IMR-90 (cell line): ENCODE data around the gene MLLT1. TPM values are rescaled to one million over a fixed set of nuclear protein-coding genes. Genes with fewer than 3 reads are reported as not detected.

Experiments used
- ATAC-seq: fragments of 200-7000 bp; cut with Tn5 transposase; 2 replicates; pipeline ENCODE4 v1.9.1; 2020; ENCODE audit warnings: low read depth, mild to moderate bottlenecking, moderate library complexity
- BruUV-seq: library from RNA; stranded (reverse); fragments of 400-500 nt; replicated peaks from 2 replicates; lab custom pipeline; 2021; lab: Mats Ljungman, UMichigan
- CTCF ChIA-PET: fragments of 300-600 bp; formaldehyde crosslinking; extraction: SDS; loops from one replicate; lab custom pipeline; 2021; ENCODE audit warnings: antibody characterized with exemption; lab: Yijun Ruan, JAX
- POLR2A ChIA-PET: fragments of 300-600 bp; sonication (Branson Sonifier 250); formaldehyde crosslinking; loops from one replicate; lab custom pipeline; 2022; ENCODE audit warnings: antibody characterized with exemption; ENCODE audit not compliant: unreplicated experiment; lab: Charles Lee
- DNase-seq: peaks from one replicate; pipeline ENCODE4 v3.0.0; 2013
- H2AFZ ChIP-seq: replicated peaks from 2 replicates; pipeline ENCODE3; 2013; ENCODE audit warnings: low read length, mild to moderate bottlenecking; ENCODE audit not compliant: poor library complexity
- H2AK5ac ChIP-seq: 2 replicates; pipeline ENCODE4 v1.6.1; 2013; ENCODE audit warnings: low read depth, low read length, inconsistent platforms
- H2AK9ac ChIP-seq: replicated peaks from 2 replicates; pipeline ENCODE3; 2013; ENCODE audit warnings: mild to moderate bottlenecking, low read depth, low read length, moderate library complexity; ENCODE audit not compliant: poor library complexity
- H2BK120ac ChIP-seq: 2 replicates; pipeline ENCODE4 v1.6.1; 2013; ENCODE audit warnings: low read depth, low read length, inconsistent platforms
- H2BK15ac ChIP-seq: 3 replicates; pipeline ENCODE4 v1.6.1; 2013; ENCODE audit warnings: low read depth, low read length, inconsistent platforms
- H2BK20ac ChIP-seq: 2 replicates; pipeline ENCODE4 v1.6.1; 2013; ENCODE audit warnings: low read depth, mild to moderate bottlenecking, inconsistent platforms, low read length, moderate library complexity
- H2BK5ac ChIP-seq: 2 replicates; pipeline ENCODE4 v1.6.1; 2013; ENCODE audit warnings: mild to moderate bottlenecking, low read depth, low read length, inconsistent platforms; ENCODE audit not compliant: poor library complexity, severe bottlenecking
- H3K14ac ChIP-seq: replicated peaks from 2 replicates; pipeline ENCODE4 v1.6.1; 2013; ENCODE audit warnings: low read depth, low read length, inconsistent platforms
- H3K18ac ChIP-seq: 2 replicates; pipeline ENCODE4 v1.6.1; 2013; ENCODE audit warnings: low read depth, low read length, control low read depth
- H3K23ac ChIP-seq: 2 replicates; pipeline ENCODE4 v1.6.1; 2013; ENCODE audit warnings: low read depth, low read length, inconsistent platforms
- H3K27ac ChIP-seq: 2 replicates; pipeline ENCODE4 v1.5.1; 2013; ENCODE audit warnings: mild to moderate bottlenecking, control low read depth, low read length; ENCODE audit not compliant: insufficient read depth
- H3K27me3 ChIP-seq: 2 replicates; pipeline ENCODE4 v1.6.1; 2013; ENCODE audit warnings: low read length; ENCODE audit not compliant: control insufficient read depth, insufficient read depth
- H3K36me3 ChIP-seq: 2 replicates; pipeline ENCODE4 v1.6.1; 2013; ENCODE audit warnings: low read length, mixed read lengths; ENCODE audit not compliant: control insufficient read depth, insufficient read depth
- H3K4ac ChIP-seq: 2 replicates; pipeline ENCODE4 v1.6.1; 2013; ENCODE audit warnings: low read depth, low read length, inconsistent platforms
- H3K4me1 ChIP-seq: 2 replicates; pipeline ENCODE4 v1.6.1; 2013; ENCODE audit warnings: low read length, mixed read lengths; ENCODE audit not compliant: control insufficient read depth, insufficient read depth
- H3K4me2 ChIP-seq: 2 replicates; pipeline ENCODE4 v1.6.1; 2013; ENCODE audit warnings: low read depth, mild to moderate bottlenecking, control low read depth, low read length, moderate library complexity
- H3K4me3 ChIP-seq: 2 replicates; pipeline ENCODE4 v1.5.1; 2013; ENCODE audit warnings: low read depth, mild to moderate bottlenecking, control low read depth, low read length, moderate library complexity; ENCODE audit not compliant: insufficient read depth
- H3K56ac ChIP-seq: 2 replicates; pipeline ENCODE4 v1.6.1; 2013; ENCODE audit warnings: low read length, inconsistent platforms; ENCODE audit not compliant: insufficient read depth; ENCODE audit errors: extremely low read depth
- H3K79me1 ChIP-seq, 2 experiments: 2 replicates each; pipeline ENCODE4 v1.6.1; 2013; ENCODE audit warnings: low read length in 2 of 2, inconsistent platforms in 1 of 2, low read depth in 1 of 2
- H3K9ac ChIP-seq: 2 replicates; pipeline ENCODE4 v1.6.1; 2013; ENCODE audit warnings: low read depth, low read length, control low read depth
- H3K9me1 ChIP-seq: 2 replicates; pipeline ENCODE4 v1.6.1; 2013; ENCODE audit warnings: low read length, inconsistent platforms; ENCODE audit not compliant: insufficient read depth
- H3K9me3 ChIP-seq: 2 replicates; pipeline ENCODE4 v1.6.1; 2013; ENCODE audit warnings: low read length; ENCODE audit not compliant: control insufficient read depth, insufficient read depth
- H4K20me1 ChIP-seq: 2 replicates; pipeline ENCODE4 v1.6.1; 2013; ENCODE audit warnings: low read length, inconsistent platforms; ENCODE audit not compliant: insufficient read depth
- H4K5ac ChIP-seq: 2 replicates; pipeline ENCODE4 v1.6.1; 2013; ENCODE audit warnings: mild to moderate bottlenecking, low read depth, low read length, control low read depth
- H4K8ac ChIP-seq, 2 experiments: 2 replicates each; pipeline ENCODE4 v1.6.1; 2013; ENCODE audit warnings: low read depth in 2 of 2, low read length in 2 of 2, control low read depth in 1 of 2, inconsistent platforms in 1 of 2
- H4K91ac ChIP-seq: 2 replicates; pipeline ENCODE4 v1.6.1; 2013; ENCODE audit warnings: low read depth, low read length, inconsistent platforms; ENCODE audit not compliant: insufficient read depth
- BHLHE40 ChIP-seq: fragments of 150-350 bp; IDR thresholded peaks from 2 replicates; pipeline ENCODE4 v1.6.1; 2016; ENCODE audit warnings: mild to moderate bottlenecking, low read depth, low read length
- CTCF ChIP-seq: conservative IDR thresholded peaks from 2 replicates; pipeline ENCODE4 v1.5.1; 2012; ENCODE audit warnings: mild to moderate bottlenecking, low read depth, low read length, improper control_type of control experiment
- ELK1 ChIP-seq: fragments of 150-350 bp; IDR thresholded peaks from 2 replicates; pipeline ENCODE4 v1.6.1; 2016; ENCODE audit warnings: low read depth, mild to moderate bottlenecking, low read length, moderate library complexity, borderline replicate concordance
- FOS ChIP-seq: fragments of 150-350 bp; IDR thresholded peaks from 2 replicates; pipeline ENCODE4 v1.6.1; 2016; ENCODE audit warnings: low read depth, low read length
- MAFK ChIP-seq: IDR thresholded peaks from 2 replicates; pipeline ENCODE4 v1.6.1; 2012; ENCODE audit warnings: low read depth, low read length, improper control_type of control experiment
- MAZ ChIP-seq: IDR thresholded peaks from 2 replicates; pipeline ENCODE4 v1.6.1; 2012; ENCODE audit warnings: low read depth, mild to moderate bottlenecking, low read length, improper control_type of control experiment, moderate library complexity, borderline replicate concordance
- MXI1 ChIP-seq: IDR thresholded peaks from 2 replicates; pipeline ENCODE4 v1.6.1; 2012; ENCODE audit warnings: low read depth, mild to moderate bottlenecking, low read length, moderate library complexity, borderline replicate concordance
- NFE2L2 ChIP-seq: fragments of 150-350 bp; IDR thresholded peaks from 2 replicates; pipeline ENCODE4 v1.6.1; 2016; ENCODE audit warnings: low read depth, mild to moderate bottlenecking, low read length
- POLR2A ChIP-seq: IDR thresholded peaks from 2 replicates; pipeline ENCODE4 v1.6.1; 2012; ENCODE audit warnings: mild to moderate bottlenecking, low read depth, low read length
- RCOR1 ChIP-seq: IDR thresholded peaks from 2 replicates; pipeline ENCODE4 v1.6.1; 2012; ENCODE audit warnings: mild to moderate bottlenecking, low read length, improper control_type of control experiment; ENCODE audit not compliant: insufficient replicate concordance
- RFX5 ChIP-seq: IDR thresholded peaks from 2 replicates; pipeline ENCODE4 v1.8.0; 2012; ENCODE audit warnings: low read depth, mild to moderate bottlenecking, low read length, moderate library complexity
- USF2 ChIP-seq: fragments of 150-350 bp; IDR thresholded peaks from 2 replicates; pipeline ENCODE4 v1.6.1; 2017; ENCODE audit warnings: mild to moderate bottlenecking, antibody characterized with exemption, low read length, low read depth
- WGBS, 2 experiments: methylation state at CpG; one replicate each; pipeline versions ENCODE4 v1.1.5 to v1.1.7; 2013; ENCODE audit warnings: missing lambda C conversion rate in 2 of 2; ENCODE audit not compliant: insufficient read length in 1 of 2; ENCODE audit errors: extremely low coverage in 2 of 2; 5-methylcytosine and 5-hydroxymethylcytosine counted together
- dilution Hi-C: fragments of 300-500 bp; cut with HindIII; formaldehyde crosslinking; loops from one replicate; pipeline ENCODE4 v1.14.3; 2018; ENCODE audit warnings: low sequenced_read_pairs; ENCODE audit not compliant: unreplicated experiment
- in situ Hi-C: fragments of 300-500 bp; cut with MboI; formaldehyde crosslinking; loops from 3 replicates; pipeline ENCODE4 v1.14.3; 2019; ENCODE audit warnings: low sequenced_read_pairs, inconsistent platforms, mixed read lengths
- intact Hi-C: fragments of 100-400 bp; cut with micrococcal nuclease; formaldehyde crosslinking; loops from 2 replicates; pipeline ENCODE4 v1.10.0; 2022
- polyA plus RNA-seq, 3 experiments: library from polyadenylated mRNA; depleted of rRNA; stranded (reverse); fragments of >200 nt; gene quantifications; 2 replicates each; pipeline ENCODE4 v1.2.3, GENCODE V29; 2012; ENCODE audit warnings: low replicate concordance in 1 of 3
- total RNA-seq: library from RNA; depleted of rRNA; stranded (reverse); fragments of >200 nt; gene quantifications from 2 replicates; pipeline ENCODE4 v1.2.3, GENCODE V29; 2012

Gene MLLT1
- total and polyA plus RNA-seq, 2 of the 4 experiments (the other 2 are of a cell fraction) = 1.3 to 30.6 TPM

GRCh38 chr19:6286676-6287075, 6.9 kb upstream of the MLLT1 start:
- no peak overlapping the region for H4K91ac ChIP-seq
- H3K4me3 ChIP-seq = no peak overlapping the region
- H3K4ac ChIP-seq = no peak overlapping the region
- no peak overlapping the region for H3K14ac ChIP-seq
- no peak overlapping the region for H3K27ac ChIP-seq
- intact Hi-C loops (no loop called here), in situ Hi-C loops (no loop called here), dilution Hi-C loops (no loop called here)
- no peak overlapping the region for H2BK20ac ChIP-seq
- CTCF ChIA-PET = no interaction called here
- no peak overlapping the region for H2BK15ac ChIP-seq
- H4K8ac ChIP-seq = no peak overlapping the region
- DNase-seq (no peak), ATAC-seq (no peak)
- no peak overlapping the region for H3K18ac ChIP-seq
- H3K9ac ChIP-seq = no peak overlapping the region
- POLR2A ChIA-PET = no interaction called here
- no peak overlapping the region for H2BK5ac ChIP-seq
- H3K4me1 ChIP-seq = no peaks in the 10 kb centered on the region
- 47% methylated on average over 3 of the region's 4 CpGs; no CpG with 5 or more reads in 1 of the 2 experiments for WGBS, 2 experiments
- no peak overlapping the region for H4K5ac ChIP-seq
- no peak overlapping the region for H3K4me2 ChIP-seq
- no peaks in the 10 kb centered on the region for H3K36me3 ChIP-seq
- no peaks in the 10 kb centered on the region for H4K20me1 ChIP-seq
- H3K23ac ChIP-seq = no peak overlapping the region
- TF ChIP-seq USF2 (no peak), MAFK (no peak), RFX5 (no peak), NFE2L2 (no peak), RCOR1 (no peak), ELK1 (no peak), POLR2A (no peak), FOS (no peak), MXI1 (no peak), CTCF (no peak), BHLHE40 (no peak), MAZ (no peak)
- H2BK120ac ChIP-seq = no peak overlapping the region
- no peak overlapping the region for H2AFZ ChIP-seq
- H3K9me1 ChIP-seq = no peaks in the 10 kb centered on the region
- no peak overlapping the region for H2AK5ac ChIP-seq
- no peak overlapping the region for H3K56ac ChIP-seq
- peaks cover 37% of the 10 kb centered on the region for H3K9me3 ChIP-seq
- H3K27me3 ChIP-seq = no peaks in the 10 kb centered on the region
- no peak overlapping the region for H2AK9ac ChIP-seq
- no TSS peak for BruUV-seq
- no peaks in the 10 kb centered on the region for H3K79me1 ChIP-seq
